ENCODE measurements around the gene FNBP1L. TPM values are rescaled to one million over a fixed set of nuclear protein-coding genes. Genes with fewer than 3 reads are reported as not detected.
"Not testable (repeated sequence)": the region's sequence is repeated elsewhere in the genome, so short reads cannot be mapped to it uniquely, and the experiment has no call there.

FNBP1L gene
- total RNA-seq, 3 donors from 2014 or later = 1.2 to 3.0 (median 1.9) TPM

- DNase-seq (no peak), ATAC-seq (no peak)
- no peak overlapping the region for H3K4me3 Mint-ChIP-seq
- H3K36me3 Mint-ChIP-seq (ENCODE audit: insufficient read depth) = no peaks in the 10 kb centered on the region
- no peaks in the 10 kb centered on the region for H3K4me1 Mint-ChIP-seq (ENCODE audit: low read depth)
- H3K27me3 Mint-ChIP-seq (ENCODE audit: low read depth) = no peaks in the 10 kb centered on the region
- no peaks in the 10 kb centered on the region for H3K9me3 Mint-ChIP-seq
These were observed 98.4 kb downstream of the FNBP1L start for GRCh38 chr1:93546162-93546863.

GRCh38 chr1:93549131-93549530 lies 101.2 kb downstream of the FNBP1L start:
- DNase-seq (no peak), ATAC-seq (no peak)
- Mint-ChIP-seq H3K36me3 (ENCODE audit: insufficient read depth) (peaks cover 4% of the 10 kb centered on the region), H3K4me1 (ENCODE audit: low read depth) (no peaks in the 10 kb centered on the region), H3K27me3 (ENCODE audit: low read depth) (peaks cover 6% of the 10 kb centered on the region), H3K9me3 (no peaks in the 10 kb centered on the region), H3K4me3 (no peak overlapping the region)

- peaks cover 7% of the 10 kb centered on the region for H3K27me3 Mint-ChIP-seq (ENCODE audit: low read depth)
- ATAC-seq (no peak), DNase-seq (no peak)
- H3K36me3 Mint-ChIP-seq (ENCODE audit: insufficient read depth) = peaks cover 4% of the 10 kb centered on the region
- H3K4me1 Mint-ChIP-seq (ENCODE audit: low read depth) = peaks cover under 1% of the 10 kb centered on the region
- H3K4me3 Mint-ChIP-seq = no peak overlapping the region
- H3K9me3 Mint-ChIP-seq = no peaks in the 10 kb centered on the region
These were observed 101.9 kb downstream of the FNBP1L start for GRCh38 chr1:93549811-93550210.

GRCh38 chr1:93552741-93553455 lies 105.0 kb downstream of the FNBP1L start:
- DNase-seq (no peak), ATAC-seq (no peak)
- peaks cover 4% of the 10 kb centered on the region for H3K36me3 Mint-ChIP-seq (ENCODE audit: insufficient read depth)
- peaks cover 6% of the 10 kb centered on the region for H3K4me1 Mint-ChIP-seq (ENCODE audit: low read depth)
- no peak overlapping the region for H3K4me3 Mint-ChIP-seq
- H3K9me3 Mint-ChIP-seq = no peaks in the 10 kb centered on the region
- peaks cover 15% of the 10 kb centered on the region for H3K27me3 Mint-ChIP-seq (ENCODE audit: low read depth)

- not testable (repeated sequence) for ATAC-seq; H3K4me3 Mint-ChIP-seq; H3K9me3 Mint-ChIP-seq; DNase-seq; H3K4me1 Mint-ChIP-seq (ENCODE audit: low read depth); H3K36me3 Mint-ChIP-seq (ENCODE audit: insufficient read depth)
- H3K27me3 Mint-ChIP-seq (ENCODE audit: low read depth) = peaks cover 17% of the 10 kb centered on the region
These were observed 106.1 kb downstream of the FNBP1L start for GRCh38 chr1:93553886-93554490.

- no peak for ATAC-seq
- no peak for DNase-seq
- Mint-ChIP-seq H3K27me3 (ENCODE audit: low read depth) (peaks cover 17% of the 10 kb centered on the region), H3K9me3 (no peaks in the 10 kb centered on the region), H3K4me1 (ENCODE audit: low read depth) (peaks cover 6% of the 10 kb centered on the region), H3K36me3 (ENCODE audit: insufficient read depth) (peaks cover 4% of the 10 kb centered on the region), H3K4me3 (no peak overlapping the region)
These were observed 107.3 kb downstream of the FNBP1L start for GRCh38 chr1:93554883-93555872.

- no peak overlapping the region for H3K4me3 Mint-ChIP-seq
- H3K9me3 Mint-ChIP-seq = no peaks in the 10 kb centered on the region
- H3K36me3 Mint-ChIP-seq (ENCODE audit: insufficient read depth) = peaks cover 4% of the 10 kb centered on the region
- no peak for ATAC-seq
- peaks cover 17% of the 10 kb centered on the region for H3K27me3 Mint-ChIP-seq (ENCODE audit: low read depth)
- no peak for DNase-seq
- peaks cover 6% of the 10 kb centered on the region for H3K4me1 Mint-ChIP-seq (ENCODE audit: low read depth)
These were observed 108.4 kb downstream of the FNBP1L start for GRCh38 chr1:93556291-93556690.

GRCh38 chr1:93559045-93559444 lies 111.1 kb downstream of the FNBP1L start:
- peaks cover 6% of the 10 kb centered on the region for H3K4me1 Mint-ChIP-seq (ENCODE audit: low read depth)
- no peaks in the 10 kb centered on the region for H3K9me3 Mint-ChIP-seq
- ATAC-seq (no peak), DNase-seq (no peak)
- H3K36me3 Mint-ChIP-seq (ENCODE audit: insufficient read depth) = no peaks in the 10 kb centered on the region
- peaks cover 11% of the 10 kb centered on the region for H3K27me3 Mint-ChIP-seq (ENCODE audit: low read depth)
- no peak overlapping the region for H3K4me3 Mint-ChIP-seq

GRCh38 chr1:93559695-93560094 lies 111.8 kb downstream of the FNBP1L start:
- Mint-ChIP-seq H3K36me3 (ENCODE audit: insufficient read depth) (no peaks in the 10 kb centered on the region), H3K9me3 (no peaks in the 10 kb centered on the region), H3K27me3 (ENCODE audit: low read depth) (peaks cover 11% of the 10 kb centered on the region), H3K4me3 (no peak overlapping the region), H3K4me1 (ENCODE audit: low read depth) (peaks cover 6% of the 10 kb centered on the region)
- DNase-seq (no peak), ATAC-seq (no peak)

- DNase-seq = no peak
- Mint-ChIP-seq H3K4me3 (no peak overlapping the region), H3K4me1 (ENCODE audit: low read depth) (no peaks in the 10 kb centered on the region), H3K9me3 (no peaks in the 10 kb centered on the region), H3K27me3 (ENCODE audit: low read depth) (no peaks in the 10 kb centered on the region), H3K36me3 (ENCODE audit: insufficient read depth) (no peaks in the 10 kb centered on the region)
- ATAC-seq = no peak
These were observed 117.7 kb downstream of the FNBP1L start for GRCh38 chr1:93565496-93566206.

GRCh38 chr1:93566227-93566626 lies 118.3 kb downstream of the FNBP1L start:
- DNase-seq (no peak), ATAC-seq (no peak)
- Mint-ChIP-seq H3K4me1 (ENCODE audit: low read depth) (no peaks in the 10 kb centered on the region), H3K9me3 (no peaks in the 10 kb centered on the region), H3K27me3 (ENCODE audit: low read depth) (no peaks in the 10 kb centered on the region), H3K36me3 (ENCODE audit: insufficient read depth) (no peaks in the 10 kb centered on the region), H3K4me3 (no peak overlapping the region)

GRCh38 chr1:93567255-93567918 lies 119.5 kb downstream of the FNBP1L start:
- Mint-ChIP-seq H3K4me1 (ENCODE audit: low read depth) (no peaks in the 10 kb centered on the region), H3K9me3 (no peaks in the 10 kb centered on the region), H3K36me3 (ENCODE audit: insufficient read depth) (no peaks in the 10 kb centered on the region), H3K4me3 (no peak overlapping the region), H3K27me3 (ENCODE audit: low read depth) (no peaks in the 10 kb centered on the region)
- ATAC-seq = no peak
- DNase-seq = no peak

GRCh38 chr1:93569489-93569888 lies 121.6 kb downstream of the FNBP1L start:
- no peak for ATAC-seq
- Mint-ChIP-seq H3K36me3 (ENCODE audit: insufficient read depth) (no peaks in the 10 kb centered on the region), H3K4me3 (no peak overlapping the region), H3K4me1 (ENCODE audit: low read depth) (no peaks in the 10 kb centered on the region), H3K27me3 (ENCODE audit: low read depth) (no peaks in the 10 kb centered on the region), H3K9me3 (no peaks in the 10 kb centered on the region)
- DNase-seq = no peak

Data from activated T-cell treated with anti-CD3 and anti-CD28 coated beads, Interleukin-2, amount 50 U/mL, for 4 hours (primary cell).